GM23248 (cell line): ENCODE data around the gene LRRN2. TPM values are rescaled to one million over a fixed set of nuclear protein-coding genes. Genes with fewer than 3 reads are reported as not detected.

Experiments used
- DNase-seq: peaks from one replicate; pipeline ENCODE4 v3.0.0-alpha.2; 2015
- H2AFZ ChIP-seq: fragments of 200-600 bp; sonication (generic); 2 replicates; pipeline ENCODE4 v1.6.1; 2016; ENCODE audit warnings: antibody characterized with exemption
- H3F3A ChIP-seq: fragments of 200-600 bp; sonication (generic); 2 replicates; pipeline ENCODE4 v1.6.1; 2016; ENCODE audit warnings: mild to moderate bottlenecking, antibody characterized with exemption, mixed run types; ENCODE audit not compliant: insufficient read depth
- H3K27ac ChIP-seq: fragments of 200-600 bp; sonication (generic); 2 replicates; pipeline ENCODE4 v1.5.1; 2016; ENCODE audit warnings: mild to moderate bottlenecking
- H3K27me3 ChIP-seq: fragments of 200-600 bp; sonication (generic); replicated peaks from 2 replicates; pipeline ENCODE4 v1.6.1; 2016; ENCODE audit warnings: mild to moderate bottlenecking; ENCODE audit not compliant: insufficient read depth
- H3K36me3 ChIP-seq: fragments of 200-600 bp; sonication (generic); 2 replicates; pipeline ENCODE4 v1.6.1; 2016; ENCODE audit warnings: low read depth, mild to moderate bottlenecking
- H3K4me1 ChIP-seq: fragments of 200-600 bp; sonication (generic); 2 replicates; pipeline ENCODE4 v1.6.1; 2016; ENCODE audit warnings: mild to moderate bottlenecking; ENCODE audit not compliant: insufficient read depth
- H3K4me2 ChIP-seq: fragments of 200-600 bp; sonication (generic); one replicate; pipeline ENCODE4 v1.6.1; 2016; ENCODE audit warnings: mild to moderate bottlenecking; ENCODE audit not compliant: unreplicated experiment
- H3K4me3 ChIP-seq: fragments of 200-600 bp; sonication (generic); 2 replicates; pipeline ENCODE4 v1.5.1; 2016; ENCODE audit warnings: mild to moderate bottlenecking
- H3K79me2 ChIP-seq: fragments of 200-600 bp; sonication (generic); 2 replicates; pipeline ENCODE4 v1.6.1; 2016; ENCODE audit warnings: mild to moderate bottlenecking; ENCODE audit not compliant: insufficient read depth
- H3K9ac ChIP-seq: fragments of 200-600 bp; sonication (generic); 2 replicates; pipeline ENCODE4 v1.6.1; 2016; ENCODE audit warnings: mild to moderate bottlenecking
- H3K9me2 ChIP-seq: fragments of 200-600 bp; sonication (generic); 2 replicates; pipeline ENCODE4 v1.6.1; 2016; ENCODE audit warnings: mixed run types, mild to moderate bottlenecking, moderate library complexity; ENCODE audit not compliant: insufficient read depth
- H3K9me3 ChIP-seq: fragments of 200-600 bp; sonication (generic); one replicate; pipeline ENCODE4 v1.6.1; 2017; ENCODE audit warnings: low read depth
- H4K20me1 ChIP-seq: fragments of 200-600 bp; sonication (generic); 2 replicates; pipeline ENCODE4 v1.6.0; 2016; ENCODE audit not compliant: insufficient read depth
- EZH2 ChIP-seq: fragments of 200-600 bp; sonication (generic); IDR thresholded peaks from 2 replicates; pipeline ENCODE4 v1.6.1; 2018; ENCODE audit warnings: antibody characterized with exemption, mild to moderate bottlenecking; ENCODE audit not compliant: insufficient read depth, poor library complexity, severe bottlenecking
- EZH2phosphoT487 ChIP-seq: fragments of 200-600 bp; sonication (generic); IDR thresholded peaks from 2 replicates; pipeline ENCODE4 v1.6.1; 2018; ENCODE audit warnings: antibody characterized with exemption, moderate library complexity, mild to moderate bottlenecking, low read depth; ENCODE audit not compliant: insufficient read depth
- WGBS, 2 experiments: methylation state at CpG; one replicate each; pipeline ENCODE4 v1.1.6; 2015 to 2017; ENCODE audit warnings: low lambda C conversion rate in 2 of 2, low coverage in 1 of 2; ENCODE audit errors: missing lambda C conversion rate in 2 of 2; 5-methylcytosine and 5-hydroxymethylcytosine counted together
- in situ Hi-C: fragments of 300-500 bp; cut with MboI; formaldehyde crosslinking; loops from 2 replicates; pipeline ENCODE4 v1.15.0; 2020
- polyA plus RNA-seq: library from polyadenylated mRNA; unstranded; fragments of >200 nt; fragmentation: Nextera tagmentation; extraction: Ambion mirVana; gene quantifications from 2 replicates; pipeline ENCODE4 v1.2.1, GENCODE V29; 2016
- total RNA-seq: library from RNA; depleted of rRNA; stranded (reverse); fragments of >200 nt; shearing (Covaris generic); gene quantifications from 2 replicates; pipeline ENCODE4 v1.2.3, GENCODE V29; 2014

LRRN2 gene
- total and polyA plus RNA-seq, 2 experiments from 2014 or later = 0.22 TPM; not detected in 1

DNA sequence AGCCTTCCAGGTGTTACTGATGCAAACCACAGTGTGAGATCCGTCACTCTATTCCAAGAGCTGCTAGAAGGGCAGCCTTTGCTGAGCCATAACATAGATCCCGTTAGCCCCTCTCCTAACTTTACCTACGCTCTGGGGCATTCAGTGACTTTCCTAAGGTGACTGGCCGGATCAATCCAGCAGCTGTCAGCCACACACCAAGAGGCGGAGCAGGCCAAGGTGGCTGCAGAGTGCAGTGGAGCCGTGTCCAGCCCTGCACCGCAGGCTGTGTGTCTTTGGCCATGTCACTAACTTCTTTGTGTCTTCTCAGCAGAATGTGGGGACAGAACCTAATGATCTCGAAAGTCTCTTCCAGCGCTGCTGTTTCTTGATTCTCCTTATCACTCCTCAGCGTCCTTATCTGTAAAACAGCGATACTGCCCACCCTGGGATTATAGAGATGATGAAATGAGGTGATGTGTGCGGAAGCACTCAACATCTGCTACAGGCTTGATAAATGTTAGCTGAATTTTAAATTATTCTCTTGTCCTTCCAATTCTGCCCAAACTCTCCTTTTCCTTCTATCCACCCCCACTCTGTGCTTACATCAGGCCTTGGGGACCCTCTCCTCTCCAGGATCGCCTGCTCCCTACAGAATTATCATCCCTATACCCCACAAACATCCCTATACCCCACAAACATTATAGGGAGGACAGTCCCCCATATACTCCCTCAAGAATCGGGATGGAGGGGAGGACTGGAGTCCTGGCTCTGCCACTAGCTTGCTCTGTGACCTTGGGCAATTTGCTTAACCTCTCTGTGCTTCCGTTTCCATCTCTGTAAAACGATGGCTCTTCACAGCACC is 25.8 kb upstream of the LRRN2 start:
- Histone ChIP-seq H2AFZ (no peak overlapping the region), H3K79me2 (no peaks in the 10 kb centered on the region), H3K4me2 (no peak overlapping the region), H3K9me3 (no peaks in the 10 kb centered on the region), H3K4me3 (no peak overlapping the region), H4K20me1 (no peaks in the 10 kb centered on the region), H3K36me3 (no peaks in the 10 kb centered on the region), H3F3A (no peaks in the 10 kb centered on the region), H3K27me3 (peaks cover 81% of the 10 kb centered on the region), H3K27ac (no peak overlapping the region), H3K4me1 (no peaks in the 10 kb centered on the region), H3K9ac (no peak overlapping the region), H3K9me2 (no peaks in the 10 kb centered on the region)
- 36 to 41% methylated on average over 16 of the region's 16 CpGs for WGBS, 2 experiments
- no peak for DNase-seq
- in situ Hi-C loops = no loop called here
- TF ChIP-seq EZH2phosphoT487 = no peak
- peak; percentile 27 for TF ChIP-seq EZH2

- 35% methylated on average over 11 of the region's 11 CpGs for WGBS, 2 experiments
- DNase-seq = no peak
- no peak overlapping the region for H3K4me3 ChIP-seq
These were observed 24.7 kb upstream of the LRRN2 start for GRCh38 chr1:204709960-204710912.

GRCh38 chr1:204709021-204709420 is 23.5 kb upstream of the LRRN2 start:
- Histone ChIP-seq H3F3A (no peaks in the 10 kb centered on the region), H3K79me2 (no peaks in the 10 kb centered on the region), H3K9ac (no peak overlapping the region), H2AFZ (no peak overlapping the region), H3K9me2 (no peaks in the 10 kb centered on the region), H3K9me3 (no peaks in the 10 kb centered on the region), H4K20me1 (no peaks in the 10 kb centered on the region), H3K27ac (no peak overlapping the region), H3K4me2 (no peak overlapping the region), H3K4me1 (no peaks in the 10 kb centered on the region), H3K4me3 (no peak overlapping the region), H3K36me3 (no peaks in the 10 kb centered on the region), H3K27me3 (peaks cover 68% of the 10 kb centered on the region)
- no peak for TF ChIP-seq EZH2
- TF ChIP-seq EZH2phosphoT487 = no peak
- WGBS, 2 experiments = 19 to 27% methylated on average over 3 of the region's 3 CpGs
- in situ Hi-C loops = no loop called here
- DNase-seq = no peak

More at GRCh38 chr1:204709960-204710912, 24.7 kb upstream of the LRRN2 start:
- Histone ChIP-seq H3F3A (no peaks in the 10 kb centered on the region), H3K9ac (no peak overlapping the region), H4K20me1 (no peaks in the 10 kb centered on the region), H3K27me3 (peaks cover 80% of the 10 kb centered on the region), H3K9me3 (no peaks in the 10 kb centered on the region), H3K9me2 (no peaks in the 10 kb centered on the region), H3K4me2 (no peak overlapping the region), H2AFZ (no peak overlapping the region), H3K27ac (no peak overlapping the region), H3K4me1 (no peaks in the 10 kb centered on the region), H3K79me2 (no peaks in the 10 kb centered on the region), H3K36me3 (no peaks in the 10 kb centered on the region)
- TF ChIP-seq EZH2 = no peak
- no peak for TF ChIP-seq EZH2phosphoT487
- in situ Hi-C loops = no loop called here

GRCh38 chr1:204706838-204707509 is 21.4 kb upstream of the LRRN2 start:
- TF ChIP-seq EZH2 (no peak), EZH2phosphoT487 (no peak)
- H2AFZ ChIP-seq = no peak overlapping the region
- in situ Hi-C loops = no loop called here
- no peaks in the 10 kb centered on the region for H3K9me3 ChIP-seq
- H3K9me2 ChIP-seq = no peaks in the 10 kb centered on the region
- no peaks in the 10 kb centered on the region for H3K79me2 ChIP-seq
- H3K27ac ChIP-seq = no peak overlapping the region
- peaks cover 53% of the 10 kb centered on the region for H3K27me3 ChIP-seq
- H4K20me1 ChIP-seq = no peaks in the 10 kb centered on the region
- 13 to 18% methylated on average over 11 of the region's 11 CpGs for WGBS, 2 experiments
- no peaks in the 10 kb centered on the region for H3K4me1 ChIP-seq
- no peak overlapping the region for H3K4me2 ChIP-seq
- no peak for DNase-seq
- H3F3A ChIP-seq = no peaks in the 10 kb centered on the region
- no peak overlapping the region for H3K4me3 ChIP-seq
- no peaks in the 10 kb centered on the region for H3K36me3 ChIP-seq
- no peak overlapping the region for H3K9ac ChIP-seq
